CD1c-positive myeloid dendritic cell (primary cell): ENCODE measurements around the gene RASD1.

ENCODE experiments used
- DNase-seq: peaks from one replicate; pipeline ENCODE4 v3.0.0-alpha.2; 2016; ENCODE audit errors: extremely low spot score

The RASD1 gene

GRCh38 chr17:17496189-17497064, at the start of gene RASD1:
TSS of gene RASD1 (minus strand) at chr17:17496395. CDS start at chr17:17496181, 214 bp downstream.
- DNase-seq = peak; percentile 92

DNA sequence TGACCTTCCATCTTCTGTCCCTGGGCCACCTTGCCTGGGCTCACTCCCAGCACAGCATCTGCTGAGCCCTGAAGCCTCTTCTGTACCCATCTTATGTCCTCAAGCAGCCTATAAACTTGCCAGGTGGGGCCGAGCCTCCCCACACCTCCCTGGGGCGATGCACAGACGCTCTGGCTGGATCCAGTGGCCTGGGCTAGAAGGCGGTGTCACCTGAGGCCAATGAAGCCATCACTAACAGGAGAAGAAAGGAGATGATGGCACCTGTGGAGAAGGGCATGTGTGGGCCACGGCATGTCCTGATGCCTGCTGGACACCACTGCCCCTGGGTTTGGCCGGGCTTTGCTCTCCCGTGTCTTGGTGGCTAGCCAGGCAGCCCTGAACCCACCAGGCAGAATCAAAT, 49.8 kb upstream of the RASD1 start:
- DNase-seq = no peak

DNA sequence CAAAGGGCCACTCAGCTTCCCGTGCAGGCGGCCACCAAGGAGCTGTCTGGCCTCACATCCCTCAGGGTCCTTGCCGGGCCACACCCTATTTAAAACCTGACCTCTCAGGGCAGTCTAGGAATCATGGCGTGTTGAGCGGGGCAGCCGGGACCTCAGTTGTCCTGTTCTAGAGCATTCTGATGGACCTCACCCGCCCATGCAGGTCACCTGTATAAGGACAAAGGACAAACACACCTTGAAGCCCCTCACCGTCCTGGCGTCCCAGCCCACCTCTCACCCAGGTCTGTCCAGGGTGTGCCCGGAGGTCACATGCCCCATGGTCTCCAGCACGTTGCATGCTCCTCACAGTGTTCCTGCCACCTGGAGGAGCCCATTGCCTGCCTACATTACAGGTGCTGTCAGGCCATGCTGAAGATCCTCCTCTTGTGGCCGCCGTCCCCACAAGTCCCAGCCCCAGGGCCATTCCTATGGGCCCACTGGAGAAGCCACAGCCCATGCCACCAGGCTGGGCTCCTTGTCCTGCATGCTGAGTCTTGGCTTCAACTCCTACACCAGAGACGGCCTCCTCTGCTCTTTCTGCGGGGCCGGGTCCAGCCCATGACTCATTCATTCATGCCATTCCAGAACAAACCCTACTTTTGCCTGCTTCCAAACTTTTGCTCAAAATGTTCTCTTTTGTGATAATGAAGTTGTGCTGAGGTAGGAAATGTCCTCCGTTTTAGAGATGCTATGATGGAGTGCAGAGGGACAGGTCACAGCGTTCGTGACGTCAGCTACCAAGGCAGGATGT, 49.0 kb upstream of the RASD1 start:
- DNase-seq = no peak

DNA sequence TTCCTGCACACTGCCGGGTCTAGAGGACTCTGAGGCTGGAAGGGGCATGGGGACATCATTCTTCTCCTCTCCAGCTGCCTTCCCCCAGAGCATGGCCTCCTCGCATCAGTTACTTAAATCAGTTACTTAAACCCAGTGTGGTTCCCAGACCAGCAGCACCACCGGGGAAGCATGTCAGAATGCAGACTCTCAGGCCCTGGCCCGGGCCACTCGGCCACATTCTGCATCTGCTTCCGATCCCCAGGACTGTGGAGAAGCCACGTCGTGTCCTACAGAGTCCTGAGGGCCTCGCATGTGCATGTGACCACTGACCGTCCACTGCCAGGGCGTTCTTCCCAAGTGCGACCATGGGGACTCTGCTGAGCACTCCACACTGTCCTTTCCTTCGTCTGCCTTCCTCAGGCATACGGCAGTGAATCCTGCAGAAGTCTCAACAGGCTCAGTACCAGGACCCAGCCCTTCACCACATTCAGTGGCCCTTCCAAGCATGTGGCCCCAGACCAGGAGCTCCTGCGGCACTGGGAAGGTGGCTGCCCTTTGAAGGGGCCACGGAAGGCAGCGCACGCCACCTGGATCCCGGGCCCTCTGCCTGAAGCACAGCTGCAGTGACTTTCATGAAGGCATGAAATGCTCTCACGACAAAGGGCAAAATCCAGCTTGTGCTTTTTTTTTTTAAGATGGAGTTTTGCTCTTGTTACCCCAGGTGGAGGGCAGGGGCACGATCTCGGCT, 46.9 kb upstream of the RASD1 start:
- DNase-seq = no peak

- DNase-seq = no peak
These were observed 45.4 kb upstream of the RASD1 start for GRCh38 chr17:17541640-17542001.

- no peak for DNase-seq
These were observed 44.9 kb upstream of the RASD1 start for GRCh38 chr17:17540935-17541639.

GRCh38 chr17:17540278-17540906, 44.2 kb upstream of the RASD1 start:
- DNase-seq = no peak

DNA sequence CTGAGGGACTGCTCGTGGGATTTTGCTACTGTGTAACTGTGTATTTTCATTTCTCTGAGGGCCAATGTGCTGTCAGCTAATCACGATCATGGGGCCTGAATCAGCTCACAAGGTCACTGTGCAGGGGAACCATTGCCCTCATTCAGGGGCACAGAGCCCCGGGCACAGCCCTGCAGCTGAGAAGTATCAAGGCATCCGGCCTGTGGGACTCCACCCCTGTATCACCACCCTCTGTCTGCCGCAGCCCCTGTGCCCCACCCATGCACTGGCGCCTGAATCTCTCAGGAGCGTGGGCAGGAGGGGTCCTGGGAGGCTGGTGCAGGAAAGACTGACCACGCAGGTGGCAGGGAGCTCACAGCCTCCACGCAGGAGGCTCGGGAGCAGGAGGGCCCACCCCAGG, 43.4 kb upstream of the RASD1 start:
- DNase-seq = no peak

DNA sequence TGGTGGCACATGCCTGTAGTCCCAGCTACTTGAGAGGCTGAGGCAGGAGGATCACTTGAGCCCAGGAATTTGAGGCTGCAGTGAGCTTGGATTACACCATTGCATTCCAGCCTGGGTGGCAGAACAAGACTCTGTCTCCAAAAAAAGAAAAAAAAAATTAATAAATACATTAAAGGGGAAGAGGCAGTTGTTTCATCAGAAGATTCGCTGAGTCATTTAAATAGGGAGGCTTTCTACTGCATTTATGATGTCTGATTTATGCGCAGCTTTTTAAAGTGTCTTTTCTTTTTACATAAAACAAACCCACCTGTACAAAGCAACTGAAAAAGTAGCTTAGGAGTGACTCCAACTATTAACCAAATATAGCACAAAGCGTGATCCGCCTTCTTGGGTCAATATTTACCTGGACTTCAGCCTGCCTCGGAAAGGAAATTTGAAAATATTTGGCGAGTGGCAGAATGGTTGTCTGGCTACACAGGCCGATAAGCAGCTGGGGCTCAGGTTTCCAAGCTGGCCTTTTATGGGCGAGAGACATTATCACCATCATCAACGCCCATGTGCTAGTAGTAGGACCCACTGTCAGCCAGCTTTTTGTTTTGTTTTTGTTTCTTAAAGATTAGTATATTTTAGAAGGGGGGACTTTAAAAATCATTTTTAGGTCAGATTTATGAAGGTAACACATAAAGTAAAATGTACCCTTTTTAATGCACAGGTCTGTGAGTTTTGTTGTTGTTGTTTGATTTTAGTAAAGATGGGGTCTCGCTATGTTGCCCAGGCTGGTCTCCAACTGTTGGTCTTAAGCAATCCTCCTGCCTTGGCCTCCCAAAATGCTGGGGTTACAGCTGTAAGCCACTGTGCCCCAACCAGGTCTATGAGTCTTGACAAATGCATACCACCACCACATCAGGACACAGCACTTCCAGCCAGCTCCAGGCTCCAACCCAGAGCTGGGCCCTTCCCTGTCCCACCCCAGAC, 42.5 kb upstream of the RASD1 start:
- no peak for DNase-seq

DNA sequence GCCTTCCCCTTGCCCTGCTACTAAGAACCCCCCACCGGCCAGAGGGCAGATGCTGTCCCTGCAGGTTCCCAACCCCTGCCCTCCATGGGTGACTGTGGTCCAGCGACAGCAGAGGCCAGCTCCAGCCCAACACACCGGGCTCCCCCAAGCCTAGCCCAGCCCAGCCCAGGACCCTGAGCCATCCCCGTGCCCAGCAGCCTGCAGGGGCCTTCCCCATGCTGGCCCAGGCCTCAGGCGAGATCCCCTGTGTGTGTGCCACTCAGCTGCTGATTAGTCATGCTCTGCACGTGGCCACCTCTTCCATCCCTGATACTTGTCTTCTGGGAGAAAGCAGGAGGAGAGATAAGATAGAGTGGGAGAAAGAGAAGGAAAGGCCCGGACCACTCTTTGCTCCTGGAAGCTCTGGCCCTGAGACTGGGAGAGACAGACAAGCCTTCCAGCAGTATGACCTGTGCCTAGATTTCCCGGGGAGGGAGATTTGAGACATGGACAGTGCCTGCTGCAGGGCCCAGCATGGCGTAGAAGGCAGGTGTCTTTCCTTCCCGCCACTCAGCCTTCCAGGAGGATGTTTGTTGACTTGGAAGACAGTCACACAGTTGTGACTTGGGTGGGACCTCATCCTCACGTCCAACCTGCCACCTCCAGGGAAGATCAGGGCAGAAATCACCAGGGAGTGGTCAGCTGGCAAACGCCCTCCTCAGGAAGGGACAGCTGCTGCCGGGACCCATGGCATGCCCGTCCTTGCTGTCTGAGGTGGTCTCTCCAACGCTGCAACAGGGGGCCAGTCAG, 41.3 kb upstream of the RASD1 start:
- DNase-seq = no peak

DNA sequence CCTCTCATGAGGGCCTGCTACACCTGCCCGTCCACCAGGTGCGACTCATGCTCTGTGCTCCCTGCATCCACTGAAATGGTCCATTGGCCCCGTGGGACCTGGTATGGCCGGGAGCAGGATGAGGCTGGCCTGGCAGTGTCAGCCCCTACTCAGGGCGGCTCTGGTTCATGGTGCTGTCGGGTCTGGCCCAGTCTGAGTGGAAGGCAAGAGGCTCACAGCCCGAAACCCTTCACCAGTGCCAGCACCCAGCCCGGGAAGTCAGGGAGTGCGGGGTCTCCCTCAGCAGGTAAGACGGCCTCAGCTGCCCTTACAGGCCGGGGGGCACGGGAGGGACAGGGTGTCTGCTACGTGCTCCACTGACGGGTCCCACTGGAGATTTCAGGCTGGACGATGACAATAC, 40.5 kb upstream of the RASD1 start:
- no peak for DNase-seq

DNA sequence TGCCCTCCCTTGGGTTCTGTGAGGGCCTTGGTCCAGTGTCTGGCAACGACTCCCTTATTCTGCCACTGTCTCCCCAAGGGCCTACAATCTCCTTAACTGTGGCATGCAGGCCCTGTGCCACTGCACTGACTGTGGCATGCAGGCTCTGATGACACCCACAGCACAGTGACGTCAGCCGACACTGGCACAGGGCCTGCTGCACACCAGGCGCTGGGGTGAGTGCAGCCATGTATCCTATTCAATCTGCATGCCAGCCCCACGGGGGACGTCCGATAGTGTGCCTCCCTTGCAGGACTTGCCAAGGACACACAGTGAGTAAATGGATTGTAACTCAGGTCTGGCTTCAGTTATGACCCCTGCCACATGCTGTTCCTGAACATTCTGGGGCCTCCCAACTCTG, 39.8 kb upstream of the RASD1 start:
- DNase-seq = no peak

DNA sequence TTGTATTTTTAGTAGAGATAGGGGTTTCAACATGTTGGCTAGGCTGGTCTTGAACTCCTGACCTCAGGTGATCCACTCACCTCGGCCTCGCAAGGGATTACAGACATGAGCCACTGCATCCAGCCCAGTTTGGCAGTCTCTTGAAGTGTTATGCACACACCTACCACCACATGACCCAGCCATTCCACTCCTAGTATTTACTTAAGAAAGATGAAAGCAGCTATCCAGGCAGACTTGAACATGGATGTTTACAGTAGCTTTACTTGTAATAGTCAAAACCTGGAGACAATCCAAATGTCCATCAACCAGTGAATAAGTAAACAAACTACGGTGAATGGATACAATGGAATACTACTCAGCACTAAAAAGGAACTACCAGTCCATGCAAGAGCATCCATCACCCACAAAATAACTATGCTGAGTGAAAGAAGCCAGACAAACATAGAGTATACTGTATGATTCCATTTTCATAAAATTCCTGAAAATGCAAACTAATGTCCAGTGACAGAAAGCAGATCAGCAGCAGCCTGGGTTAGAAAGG, 37.8 kb upstream of the RASD1 start:
- DNase-seq = no peak

GRCh38 chr17:17532991-17533390, 36.8 kb upstream of the RASD1 start:
- no peak for DNase-seq

- no peak for DNase-seq
These were observed 35.0 kb upstream of the RASD1 start for GRCh38 chr17:17531156-17531555.

- no peak for DNase-seq
These were observed 32.8 kb upstream of the RASD1 start for GRCh38 chr17:17528696-17529652.

- DNase-seq = no peak
These were observed 31.8 kb upstream of the RASD1 start for GRCh38 chr17:17527956-17528500.

DNA sequence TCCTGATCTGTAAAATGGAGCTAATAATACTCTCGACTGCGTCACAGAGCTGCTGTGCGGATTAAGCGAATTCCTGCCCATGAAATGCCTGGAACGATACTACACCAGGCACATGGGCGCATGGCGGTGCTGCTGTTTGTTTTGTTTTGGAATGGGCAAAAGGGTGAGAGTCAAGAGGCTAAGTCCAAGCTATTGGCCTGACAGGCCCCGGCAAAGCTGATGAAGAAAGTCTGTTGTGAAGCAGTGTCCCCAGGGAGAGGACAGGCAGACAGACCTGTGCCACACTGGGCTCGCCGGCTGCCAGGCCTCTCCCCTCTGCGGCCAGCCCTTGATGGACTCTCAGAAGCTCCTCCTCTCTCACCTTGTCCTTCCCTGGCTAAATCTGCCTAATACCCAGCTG, 31.3 kb upstream of the RASD1 start:
- no peak for DNase-seq
